Glutamatergic neuron (in vitro differentiated cells): Measurements from ENCODE around the gene GAS5. TPM values are rescaled to one million over a fixed set of nuclear protein-coding genes. Genes with fewer than 3 reads are reported as not detected.

Source experiments
- total RNA-seq: library from RNA; stranded (reverse); fragmentation: NEBNext Ultra II Directional; extraction: Animal tissue kit (Norgen Biotek cat#: 25700); gene quantifications from one replicate; pipeline ENCODE4 v1.2.1, GENCODE V29; 2021; ENCODE audit not compliant: unreplicated experiment

The GAS5 gene
- total RNA-seq, 1 donor from 2014 or later = 281 TPM

Other genes starting within 250 kb of the GAS5 start
- not detected for gene TEX50, start 232.7 kb downstream of the GAS5 start, total RNA-seq
- gene ANKRD45, start 198.1 kb downstream of the GAS5 start, total RNA-seq = 4.7 TPM
- gene KLHL20, start 153.0 kb downstream of the GAS5 start, total RNA-seq = 30.5 TPM
- gene DARS2, start 43.3 kb downstream of the GAS5 start, total RNA-seq = 17.0 TPM
- 4.3 TPM for gene CENPL, start 43.1 kb downstream of the GAS5 start, total RNA-seq
- gene ZBTB37, start 391 bp upstream of the GAS5 start, total RNA-seq = 11.7 TPM
- gene SERPINC1, start 49.3 kb upstream of the GAS5 start, total RNA-seq = not detected
- gene RC3H1, start 154.4 kb upstream of the GAS5 start, total RNA-seq = 48.0 TPM